Spleen (tissue), 11 donors: Measurements from ENCODE around the gene CTRL. TPM values are rescaled to one million over a fixed set of nuclear protein-coding genes. Genes with fewer than 3 reads are reported as not detected.

ENCODE experiments used
- DNase-seq: peaks from one replicate; pipeline ENCODE4 v3.0.0-alpha.2; 2020
- H3K27ac ChIP-seq, 8 donors: fragments of 200-600 bp; sonication (generic) in 7 of 8; 1 replicate in 4 of 8; 2 replicates in 4 of 8; pipeline versions ENCODE4 v1.5.0 to v1.8.0; 2016 to 2021; ENCODE audit warnings: inconsistent platforms in 4 of 8, mild to moderate bottlenecking in 4 of 8, moderate library complexity in 1 of 8
- H3K27me3 ChIP-seq, 7 donors: fragments of 200-600 bp; sonication (generic) in 6 of 7; replicated peaks in 1 of 7; 1 replicate in 4 of 7; 2 replicates in 3 of 7; pipeline versions ENCODE4 v1.5.0 to v1.8.0; 2016 to 2021; ENCODE audit warnings: inconsistent platforms in 3 of 7, mild to moderate bottlenecking in 1 of 7
- H3K36me3 ChIP-seq, 6 donors: fragments of 200-600 bp; sonication (generic) in 5 of 6; 1 replicate in 4 of 6; 2 replicates in 2 of 6; pipeline versions ENCODE4 v1.5.0 to v1.8.0; 2016 to 2021; ENCODE audit warnings: inconsistent platforms in 2 of 6
- H3K4me1 ChIP-seq, 6 donors: fragments of 200-600 bp; sonication (generic) in 5 of 6; 1 replicate in 3 of 6; 2 replicates in 3 of 6; pipeline versions ENCODE4 v1.5.0 to v1.8.0; 2016 to 2021; ENCODE audit warnings: inconsistent platforms in 3 of 6
- H3K4me3 ChIP-seq, 8 donors: fragments of 200-600 bp; sonication (generic) in 7 of 8; 1 replicate in 4 of 8; 2 replicates in 4 of 8; pipeline versions ENCODE4 v1.5.0 to v1.8.0; 2016 to 2021; ENCODE audit warnings: inconsistent platforms in 4 of 8, mild to moderate bottlenecking in 4 of 8, moderate library complexity in 2 of 8
- H3K9me3 ChIP-seq, 8 donors: fragments of 200-600 bp; sonication (generic) in 7 of 8; 1 replicate in 4 of 8; 2 replicates in 4 of 8; pipeline versions ENCODE4 v1.5.0 to v1.8.0; 2016 to 2021; ENCODE audit warnings: inconsistent platforms in 4 of 8
- POLR2A ChIP-seq, 3 donors: fragments of 450-650 bp; IDR thresholded peaks; one replicate each; pipeline ENCODE4 v1.5.1; 2017; ENCODE audit warnings: antibody characterized with exemption in 3 of 3, mild to moderate bottlenecking in 1 of 3
- POLR2AphosphoS5 ChIP-seq, 3 donors: sonication (generic); formaldehyde crosslinking; IDR thresholded peaks; one replicate each; pipeline ENCODE4 v1.5.1; 2017; ENCODE audit warnings: antibody characterized with exemption in 3 of 3
- WGBS, 5 donors: extraction: QIAGEN DNeasy Blood & Tissue Kit in 3 of 5; methylation state at CpG; one replicate each; pipeline versions ENCODE4 v1.1.5 to v1.1.7; 2013 to 2018; 5-methylcytosine and 5-hydroxymethylcytosine counted together
- intact Hi-C: fragments of 100-400 bp; cut with DNase I; formaldehyde crosslinking; loops from one replicate; pipeline ENCODE4 v1.15.0; 2023; ENCODE audit warnings: low total_unique reads
- polyA plus RNA-seq, 3 donors: library from polyadenylated mRNA; stranded (reverse); fragments of 200-250 nt; gene quantifications; one replicate each; pipeline ENCODE4 v1.2.1, GENCODE V29; 2013
- total RNA-seq, 7 donors: library from RNA; depleted of rRNA in 3 of 7; stranded (reverse); fragments of >200 nt in 3 of 7; fragmentation: NEBNext Ultra II Directional in 4 of 7; extraction: Animal tissue kit (Norgen Biotek cat#: 25700) in 4 of 7; gene quantifications; one replicate each; pipeline versions ENCODE4 v1.1.0 to v1.2.1, GENCODE V29; 2016 to 2021
- TF ChIP-seq, protein P1 (sequence below), 11 experiments: fragments of 200-600 bp in 7 of 11; fragments of 450-650 bp in 4 of 11; sonication (generic) in 4 of 11; IDR thresholded peaks in 8 of 11; conservative IDR thresholded peaks in 3 of 11; 1 replicate in 7 of 11; 2 replicates in 4 of 11; pipeline versions ENCODE4 v1.4.0 to v1.8.0; 2016 to 2021; ENCODE audit warnings: antibody characterized with exemption in 11 of 11, inconsistent platforms in 4 of 11, mild to moderate bottlenecking in 1 of 11
- donor health status: healthy with polysubstance abuse.
- donor health status: DM: no; HTN: no; CAD: no; lungs with moderate emphysema.
- donor health status: DM: no; HTN: no; CAD: no.
- donor health status: Bipolar disorder and iron deficiency.
- donor health status: healthy.
- donor health status: DM: no; HTN: no; CAD: no.
- donor health status: DM: yes; HTN: yes; CAD: no.

CTRL gene
- total and polyA plus RNA-seq, 10 donors = 2.0 to 10.3 (median 4.7) TPM

DNA sequence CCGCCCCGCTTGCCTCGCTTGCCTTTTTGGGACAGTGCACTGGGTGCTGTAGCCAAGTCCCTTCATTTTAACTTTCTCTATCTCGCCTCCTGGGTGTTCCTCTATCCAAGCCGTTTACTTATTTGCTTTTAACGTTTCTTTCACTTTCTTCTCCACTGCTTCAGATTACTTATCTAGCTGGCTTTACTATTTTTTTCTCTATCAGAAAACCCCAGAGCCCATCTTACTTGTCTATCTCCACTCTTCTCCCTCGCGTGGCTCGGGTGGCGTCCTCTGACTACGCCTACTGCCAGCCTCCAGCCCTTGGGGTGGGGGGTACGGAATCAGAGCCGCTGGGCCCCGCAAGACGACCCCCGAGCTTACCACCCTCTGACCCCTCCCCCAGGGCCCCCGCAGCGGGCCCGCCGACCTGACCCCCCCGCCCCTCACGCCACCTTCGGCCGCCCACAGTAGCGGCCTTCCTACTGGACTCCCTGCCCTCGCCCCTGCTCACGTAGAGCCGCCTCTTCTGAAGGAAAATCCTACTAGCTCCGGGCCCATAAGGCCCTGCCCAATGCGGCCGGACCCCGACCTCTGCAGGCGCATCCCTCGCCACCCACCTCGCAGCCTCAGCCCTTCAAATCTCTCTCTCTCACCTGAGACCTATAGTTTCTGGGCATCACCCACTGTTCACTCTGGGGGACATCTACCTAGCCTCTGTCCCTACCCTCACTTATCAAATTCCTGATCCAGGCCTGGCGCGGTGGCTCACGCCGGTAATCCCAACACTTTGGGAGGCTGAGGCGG is 37.8 kb upstream of the CTRL start:
- H3K9me3 ChIP-seq = no peaks in the 10 kb centered on the region
- intact Hi-C loops = no loop called here
- H3K27ac ChIP-seq = peak overlapping the region; percentile 84 to 92 (median 88)
- H3K27me3 ChIP-seq = no peaks in the 10 kb centered on the region
- peak; percentile 74 for DNase-seq
- peaks cover 23 to 48% (median 36%) of the 10 kb centered on the region in 6 donors for H3K4me1 ChIP-seq
- whole genome bisulfite sequencing, 5 donors = 49 to 52% (median 51%) methylated on average over 40 of the region's 40 CpGs
- TF ChIP-seq, protein P1, sequence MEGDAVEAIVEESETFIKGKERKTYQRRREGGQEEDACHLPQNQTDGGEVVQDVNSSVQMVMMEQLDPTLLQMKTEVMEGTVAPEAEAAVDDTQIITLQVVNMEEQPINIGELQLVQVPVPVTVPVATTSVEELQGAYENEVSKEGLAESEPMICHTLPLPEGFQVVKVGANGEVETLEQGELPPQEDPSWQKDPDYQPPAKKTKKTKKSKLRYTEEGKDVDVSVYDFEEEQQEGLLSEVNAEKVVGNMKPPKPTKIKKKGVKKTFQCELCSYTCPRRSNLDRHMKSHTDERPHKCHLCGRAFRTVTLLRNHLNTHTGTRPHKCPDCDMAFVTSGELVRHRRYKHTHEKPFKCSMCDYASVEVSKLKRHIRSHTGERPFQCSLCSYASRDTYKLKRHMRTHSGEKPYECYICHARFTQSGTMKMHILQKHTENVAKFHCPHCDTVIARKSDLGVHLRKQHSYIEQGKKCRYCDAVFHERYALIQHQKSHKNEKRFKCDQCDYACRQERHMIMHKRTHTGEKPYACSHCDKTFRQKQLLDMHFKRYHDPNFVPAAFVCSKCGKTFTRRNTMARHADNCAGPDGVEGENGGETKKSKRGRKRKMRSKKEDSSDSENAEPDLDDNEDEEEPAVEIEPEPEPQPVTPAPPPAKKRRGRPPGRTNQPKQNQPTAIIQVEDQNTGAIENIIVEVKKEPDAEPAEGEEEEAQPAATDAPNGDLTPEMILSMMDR (IDR thresholded peaks at IDR 0.05 in 8 of 11, conservative IDR thresholded peaks at IDR 0.05 in 3 of 11) = no peak
- TF ChIP-seq POLR2AphosphoS5 (IDR thresholded peaks at IDR 0.05) (no peak), POLR2A (IDR thresholded peaks at IDR 0.05) (no peak)
- peak overlapping the region; percentile 66 to 96 (median 84) for H3K4me3 ChIP-seq
- H3K36me3 ChIP-seq = no peaks in the 10 kb centered on the region

DNA sequence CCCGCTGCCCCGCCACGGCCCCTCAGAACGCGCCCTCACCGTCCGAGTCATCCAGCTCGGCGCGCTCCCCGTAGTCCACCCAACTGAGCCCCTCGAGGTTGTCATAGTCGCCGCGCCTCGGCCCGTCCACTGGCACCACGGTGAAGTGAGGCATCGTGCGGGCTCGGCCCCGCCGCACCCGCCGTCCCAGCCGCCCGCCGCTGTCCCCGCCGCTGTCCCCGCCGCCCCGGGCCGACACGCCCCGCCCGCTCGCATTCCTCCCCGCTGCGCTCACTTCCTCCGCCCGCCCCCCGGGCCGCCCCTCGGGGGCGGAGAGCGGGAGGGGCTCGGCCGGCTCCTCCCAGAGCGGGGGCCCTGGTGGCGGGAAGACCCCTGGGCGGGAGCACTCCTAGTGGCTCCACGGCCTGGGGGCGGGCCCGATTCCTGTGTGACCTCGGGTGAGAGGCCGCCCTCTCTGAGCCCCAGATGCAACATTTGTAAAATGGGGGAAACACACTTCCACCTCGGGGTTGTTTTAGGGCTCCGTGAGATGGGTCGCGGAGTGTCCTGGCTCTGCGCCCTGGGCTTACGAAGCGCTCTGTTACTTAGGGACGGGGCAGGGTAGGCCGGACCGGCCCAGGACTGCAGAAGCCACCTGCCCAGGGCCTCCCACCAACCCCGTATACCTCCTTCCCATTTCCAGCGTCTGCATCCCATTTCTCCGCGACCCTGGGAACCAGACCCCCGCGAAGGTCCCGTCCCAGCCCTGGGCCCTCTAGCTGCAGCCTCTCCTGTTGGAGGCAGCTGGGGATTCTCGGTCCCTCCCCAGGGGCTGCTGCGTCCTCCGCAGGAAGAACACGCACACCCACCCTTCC is 37.0 kb upstream of the CTRL start, which contains the start of gene SLC12A4:
SLC12A4 (minus strand) TSS at position 238 of the 854 bp plus-strand sequence; CDS start at position 154, 84 bp downstream.
- peak in 1 of 3 donors; percentile 63 for TF ChIP-seq POLR2A (IDR thresholded peaks at IDR 0.05)
- TF ChIP-seq, protein P1 (IDR thresholded peaks at IDR 0.05 in 8 of 11, conservative IDR thresholded peaks at IDR 0.05 in 3 of 11) = peak in 1 of 11 experiments; percentile 15
- TF ChIP-seq POLR2AphosphoS5 (IDR thresholded peaks at IDR 0.05) = peak; percentile 75 to 84 (median 82)
- intact Hi-C loops = no loop called here
- peak within 1 kb of the TSS; percentile 66 to 96 (median 84) for H3K4me3 ChIP-seq
- H3K4me1 ChIP-seq = peaks cover 24 to 56% (median 43%) of the 10 kb centered on the region in 6 donors
- 0 to 2% (median 1%) methylated on average over 30 to 78 of the region's 78 CpGs for WGBS, 5 donors
- peak within 1 kb of the TSS; percentile 84 to 92 (median 88) for H3K27ac ChIP-seq
- peaks cover 0 to under 1% (median 0%) of the 10 kb centered on the region in 6 donors for H3K36me3 ChIP-seq
- H3K27me3 ChIP-seq = no peaks in the 10 kb centered on the region
- DNase-seq = peak; percentile 95
- no peaks in the 10 kb centered on the region for H3K9me3 ChIP-seq

DNA sequence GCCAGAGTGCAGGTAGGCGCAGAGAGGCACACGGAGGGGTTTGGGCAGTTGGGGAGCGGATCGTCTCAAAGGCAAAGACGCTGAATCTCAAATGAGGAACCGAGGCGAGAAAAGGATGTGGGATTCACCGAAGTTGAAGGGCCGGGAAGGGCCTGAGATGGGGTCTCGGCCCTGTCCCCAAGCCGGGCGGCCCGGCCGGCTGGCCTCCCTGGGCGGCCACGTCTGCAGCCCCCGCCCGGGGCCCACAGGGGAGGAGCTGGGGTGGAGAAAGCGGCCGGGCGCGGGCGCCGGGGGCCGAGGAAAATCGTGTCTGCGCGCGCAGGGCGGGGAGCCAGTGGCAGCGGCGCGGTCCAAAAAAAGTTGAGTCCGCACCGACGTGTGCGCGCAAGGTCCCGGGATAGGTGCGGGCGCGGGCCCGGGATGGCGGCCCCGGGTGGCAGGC is 36.3 kb upstream of the CTRL start:
- Histone ChIP-seq H3K27ac (peak overlapping the region; percentile 84 to 92 (median 88)), H3K4me1 (peaks cover 30 to 62% (median 46%) of the 10 kb centered on the region in 6 donors), H3K27me3 (no peaks in the 10 kb centered on the region), H3K4me3 (peak overlapping the region; percentile 66 to 96 (median 84)), H3K9me3 (no peaks in the 10 kb centered on the region), H3K36me3 (peaks cover 0 to 7% (median 2%) of the 10 kb centered on the region in 6 donors)
- WGBS, 5 donors = 0 to 1% (median 1%) methylated on average over 13 to 45 of the region's 45 CpGs
- intact Hi-C loops = no loop called here
- TF ChIP-seq POLR2A (IDR thresholded peaks at IDR 0.05) (no peak), POLR2AphosphoS5 (IDR thresholded peaks at IDR 0.05) (no peak)
- TF ChIP-seq, protein P1 (IDR thresholded peaks at IDR 0.05 in 8 of 11, conservative IDR thresholded peaks at IDR 0.05 in 3 of 11) = no peak
- no peak for DNase-seq
